OCI-LY3 (cell line): ENCODE data around the gene RUNX2.

Source experiments
- H2AFZ ChIP-seq: fragments of 200-600, 300-600 bp; shearing (Covaris generic); 2 replicates; pipeline ENCODE4 v1.6.0; 2014; ENCODE audit warnings: antibody characterized with exemption, low read depth, low read length
- H3K27ac ChIP-seq: fragments of 200-600, 300-600 bp; sonication (generic); 2 replicates; pipeline ENCODE4 v1.5.1; 2014; ENCODE audit warnings: mild to moderate bottlenecking, low read length, moderate library complexity, mixed read lengths
- H3K27me3 ChIP-seq: fragments of 200-600, 300-600 bp; sonication (generic); 2 replicates; pipeline ENCODE4 v1.6.1; 2014; ENCODE audit warnings: low read depth, low read length, mixed read lengths
- H3K36me3 ChIP-seq: fragments of 200-600, 300-600 bp; sonication (generic); replicated peaks from 2 replicates; pipeline ENCODE3; 2014; ENCODE audit warnings: low read depth, low read length, mixed read lengths
- H3K4me1 ChIP-seq: fragments of 300-600, 200-600 bp; sonication (generic); 2 replicates; pipeline ENCODE4 v1.6.1; 2014; ENCODE audit warnings: low read length, mixed read lengths
- H3K4me2 ChIP-seq: fragments of 200-600, 300-600 bp; sonication (generic); 2 replicates; pipeline ENCODE4 v1.6.1; 2014; ENCODE audit warnings: low read length, mixed read lengths
- H3K4me3 ChIP-seq: fragments of 300-600, 200-600 bp; sonication (generic); 2 replicates; pipeline ENCODE4 v1.5.1; 2014; ENCODE audit warnings: antibody characterized with exemption, mild to moderate bottlenecking, low read length, moderate library complexity
- H3K79me2 ChIP-seq: fragments of 300-600, 200-600 bp; shearing (Covaris generic); 2 replicates; pipeline ENCODE4 v1.6.1; 2014; ENCODE audit warnings: mild to moderate bottlenecking, low read length, mixed read lengths
- H3K9ac ChIP-seq: fragments of 300-600, 200-600 bp; shearing (Covaris generic); 2 replicates; pipeline ENCODE4 v1.6.0; 2014; ENCODE audit warnings: mild to moderate bottlenecking, low read length, moderate library complexity
- H3K9me3 ChIP-seq: fragments of 200-600, 300-600 bp; shearing (Covaris generic); 2 replicates; pipeline ENCODE4 v1.6.1; 2014; ENCODE audit warnings: low read length, mixed read lengths; ENCODE audit not compliant: insufficient read depth
- H4K20me1 ChIP-seq: fragments of 200-600, 300-600 bp; sonication (generic); 2 replicates; pipeline ENCODE4 v1.6.1; 2016; ENCODE audit warnings: low read length, mixed read lengths; ENCODE audit not compliant: insufficient read depth
- CTCF ChIP-seq: fragments of 200-600, 300-600 bp; sonication (generic); IDR thresholded peaks from 2 replicates; pipeline ENCODE4 v1.5.1; 2014; ENCODE audit warnings: antibody characterized with exemption, low read length, low read depth
- EZH2phosphoT487 ChIP-seq: fragments of 200-600 bp; shearing (Covaris generic); IDR thresholded peaks from 2 replicates; pipeline ENCODE4 v1.6.1; 2018; ENCODE audit warnings: antibody characterized with exemption, mixed run types, low read depth

Gene RUNX2

GRCh38 chr6:45653117-45653883 is 325.2 kb downstream of the RUNX2 start:
- no peaks in the 10 kb centered on the region for H3K79me2 ChIP-seq
- no peak overlapping the region for H3K4me2 ChIP-seq
- H3K36me3 ChIP-seq, result no peaks in the 10 kb centered on the region
- H3K9me3 ChIP-seq, result no peaks in the 10 kb centered on the region
- no peaks in the 10 kb centered on the region for H4K20me1 ChIP-seq
- H3K4me1 ChIP-seq, result peaks cover 5% of the 10 kb centered on the region
- no peak overlapping the region for H2AFZ ChIP-seq
- no peak overlapping the region for H3K4me3 ChIP-seq
- TF ChIP-seq EZH2phosphoT487 (no peak), CTCF (no peak)
- H3K27me3 ChIP-seq, result peaks cover 83% of the 10 kb centered on the region
- no peak overlapping the region for H3K9ac ChIP-seq
- H3K27ac ChIP-seq, result no peak overlapping the region

- Histone ChIP-seq H3K79me2 (no peaks in the 10 kb centered on the region), H3K27ac (no peak overlapping the region), H3K4me2 (no peak overlapping the region), H3K36me3 (no peaks in the 10 kb centered on the region), H2AFZ (no peak overlapping the region), H3K4me3 (no peak overlapping the region), H3K9ac (no peak overlapping the region), H3K9me3 (no peaks in the 10 kb centered on the region), H4K20me1 (no peaks in the 10 kb centered on the region), H3K27me3 (peaks cover 96% of the 10 kb centered on the region), H3K4me1 (peaks cover 11% of the 10 kb centered on the region)
- TF ChIP-seq CTCF, result no peak
- TF ChIP-seq EZH2phosphoT487, result no peak
Measured at GRCh38 chr6:45654673-45655072, 326.5 kb downstream of the RUNX2 start.

DNA sequence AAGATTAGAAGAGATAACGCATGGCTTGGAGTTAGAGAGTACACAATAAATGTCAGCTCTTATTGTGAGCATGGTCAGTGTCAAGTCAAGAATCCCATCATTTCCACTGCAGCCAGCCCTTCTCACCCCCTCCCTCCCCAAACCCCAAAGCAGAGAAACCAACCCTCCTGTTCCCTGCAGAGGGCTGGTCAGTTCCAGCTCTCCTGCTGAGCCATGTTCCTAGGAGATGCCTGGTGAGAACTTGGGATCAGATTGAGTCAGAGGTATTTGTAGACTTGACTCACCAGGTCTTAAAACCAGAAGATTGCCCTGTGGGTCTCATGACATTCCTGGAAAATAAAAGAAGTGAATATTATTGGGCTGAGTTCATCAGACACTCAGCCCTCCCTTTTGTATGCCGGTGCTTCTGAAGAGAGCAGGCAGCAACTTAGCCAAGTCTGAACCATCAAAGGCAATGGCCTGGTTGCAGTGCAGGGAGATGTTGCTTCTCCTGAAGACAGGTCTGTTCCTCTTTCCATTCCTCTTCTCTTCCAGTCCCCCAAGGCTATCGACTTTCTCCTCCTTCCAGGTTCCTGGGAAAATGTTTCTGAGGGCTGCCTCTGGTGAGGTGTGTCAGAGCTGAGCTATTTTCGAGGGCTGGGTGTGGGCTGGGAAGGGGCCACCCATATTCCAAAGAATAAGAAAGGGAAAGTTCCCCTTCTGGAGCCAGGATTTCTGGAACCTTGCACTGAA is 327.8 kb downstream of the RUNX2 start:
- TF ChIP-seq CTCF (no peak), EZH2phosphoT487 (no peak)
- Histone ChIP-seq H3K9ac (no peak overlapping the region), H3K79me2 (no peaks in the 10 kb centered on the region), H3K9me3 (no peaks in the 10 kb centered on the region), H3K27ac (no peak overlapping the region), H4K20me1 (no peaks in the 10 kb centered on the region), H2AFZ (no peak overlapping the region), H3K4me1 (peaks cover 11% of the 10 kb centered on the region), H3K27me3 (peaks cover 94% of the 10 kb centered on the region), H3K36me3 (no peaks in the 10 kb centered on the region), H3K4me2 (no peak overlapping the region), H3K4me3 (no peak overlapping the region)

DNA sequence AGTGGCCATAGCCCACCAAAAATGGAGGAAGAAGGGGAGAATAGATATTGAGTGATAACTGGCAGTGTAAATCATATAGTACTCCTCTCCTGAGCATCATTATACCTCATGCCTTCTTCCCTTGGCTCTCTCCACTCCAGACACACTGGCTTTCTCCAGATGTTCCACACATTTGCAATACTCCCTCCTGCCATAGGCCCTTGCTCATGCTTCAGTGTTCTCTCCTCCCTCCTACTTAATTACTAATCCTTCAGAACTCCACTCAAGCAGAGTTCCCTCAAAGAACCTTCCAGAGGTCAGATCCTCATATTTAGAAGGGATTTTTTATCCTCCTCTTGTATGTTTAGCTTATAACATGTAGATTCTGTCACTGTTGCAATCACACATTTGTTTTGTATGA is 329.1 kb downstream of the RUNX2 start:
- H2AFZ ChIP-seq, result no peak overlapping the region
- no peak overlapping the region for H3K4me3 ChIP-seq
- no peak overlapping the region for H3K9ac ChIP-seq
- no peak overlapping the region for H3K4me2 ChIP-seq
- H3K27ac ChIP-seq, result no peak overlapping the region
- H3K4me1 ChIP-seq, result peaks cover 11% of the 10 kb centered on the region
- H3K9me3 ChIP-seq, result no peaks in the 10 kb centered on the region
- H4K20me1 ChIP-seq, result no peaks in the 10 kb centered on the region
- peaks cover 94% of the 10 kb centered on the region for H3K27me3 ChIP-seq
- TF ChIP-seq CTCF, result no peak
- no peak for TF ChIP-seq EZH2phosphoT487
- no peaks in the 10 kb centered on the region for H3K79me2 ChIP-seq
- no peaks in the 10 kb centered on the region for H3K36me3 ChIP-seq
